GM18511 (cell line): ENCODE results near the gene WFDC8.

Source experiments
- ATAC-seq: cut with Tn5 transposase; IDR thresholded peaks from one replicate; pipeline ENCODE4 v1.9.1; 2021; ENCODE audit warnings: mild to moderate bottlenecking, moderate library complexity; ENCODE audit not compliant: unreplicated experiment

WFDC8 gene

GRCh38 chr20:45550765-45551164, 28.3 kb downstream of the WFDC8 start:
- no peak for ATAC-seq

- no peak for ATAC-seq
These were observed 30.7 kb downstream of the WFDC8 start for GRCh38 chr20:45548410-45548809.

- no peak for ATAC-seq
These were observed 31.8 kb downstream of the WFDC8 start, which contains the start of gene EPPIN for GRCh38 chr20:45547206-45547770. Gene EPPIN (minus strand): TSS chr20:45547401. CDS start chr20:45547357, 44 bp downstream.

GRCh38 chr20:45545754-45546453, 33.2 kb downstream of the WFDC8 start:
- ATAC-seq, result no peak

GRCh38 chr20:45545351-45545750, 33.7 kb downstream of the WFDC8 start:
- no peak for ATAC-seq

GRCh38 chr20:45539382-45539781, 39.7 kb downstream of the WFDC8 start, which contains the start of gene WFDC6:
Gene WFDC6 (minus strand): TSS chr20:45539482. CDS start chr20:45539407, 75 bp downstream.
- no peak for ATAC-seq

- no peak for ATAC-seq
These were observed 40.8 kb downstream of the WFDC8 start for GRCh38 chr20:45538209-45538799.

GRCh38 chr20:45527294-45527693, 51.8 kb downstream of the WFDC8 start:
- no peak for ATAC-seq

GRCh38 chr20:45523821-45524220, 55.3 kb downstream of the WFDC8 start:
- ATAC-seq, result no peak

- ATAC-seq, result no peak
These were observed 60.8 kb downstream of the WFDC8 start for GRCh38 chr20:45518282-45518681.

GRCh38 chr20:45515147-45515913, 63.8 kb downstream of the WFDC8 start, which contains the start of gene SPINT3:
Gene SPINT3 (minus strand): TSS chr20:45515622. CDS start chr20:45515608, 14 bp downstream.
- ATAC-seq, result no peak

- ATAC-seq, result no peak
These were observed 68.7 kb downstream of the WFDC8 start for GRCh38 chr20:45510242-45510862.

- ATAC-seq, result no peak
These were observed 70.0 kb downstream of the WFDC8 start for GRCh38 chr20:45509091-45509490.

GRCh38 chr20:45508068-45508886, 70.8 kb downstream of the WFDC8 start:
- ATAC-seq, result no peak

GRCh38 chr20:45507011-45507820, 71.9 kb downstream of the WFDC8 start:
- peak; percentile 57 for ATAC-seq

GRCh38 chr20:45506398-45506797, 72.7 kb downstream of the WFDC8 start:
- ATAC-seq, result no peak

- ATAC-seq, result no peak
These were observed 75.7 kb downstream of the WFDC8 start for GRCh38 chr20:45503403-45503802.

- ATAC-seq, result no peak
These were observed 76.5 kb downstream of the WFDC8 start for GRCh38 chr20:45502561-45502960.
